ENCODE results near the gene ALDH3A1.

The ALDH3A1 gene

GRCh38 chr17:19750020-19750572 is 2.0 kb upstream of the ALDH3A1 start:
- H3K27ac ChIP-seq: peak overlapping the region; percentile 100
- POLR2A ChIA-PET (ENCODE audit: low non-redundant PET): no interaction called here
- TF ChIP-seq, protein P1, sequence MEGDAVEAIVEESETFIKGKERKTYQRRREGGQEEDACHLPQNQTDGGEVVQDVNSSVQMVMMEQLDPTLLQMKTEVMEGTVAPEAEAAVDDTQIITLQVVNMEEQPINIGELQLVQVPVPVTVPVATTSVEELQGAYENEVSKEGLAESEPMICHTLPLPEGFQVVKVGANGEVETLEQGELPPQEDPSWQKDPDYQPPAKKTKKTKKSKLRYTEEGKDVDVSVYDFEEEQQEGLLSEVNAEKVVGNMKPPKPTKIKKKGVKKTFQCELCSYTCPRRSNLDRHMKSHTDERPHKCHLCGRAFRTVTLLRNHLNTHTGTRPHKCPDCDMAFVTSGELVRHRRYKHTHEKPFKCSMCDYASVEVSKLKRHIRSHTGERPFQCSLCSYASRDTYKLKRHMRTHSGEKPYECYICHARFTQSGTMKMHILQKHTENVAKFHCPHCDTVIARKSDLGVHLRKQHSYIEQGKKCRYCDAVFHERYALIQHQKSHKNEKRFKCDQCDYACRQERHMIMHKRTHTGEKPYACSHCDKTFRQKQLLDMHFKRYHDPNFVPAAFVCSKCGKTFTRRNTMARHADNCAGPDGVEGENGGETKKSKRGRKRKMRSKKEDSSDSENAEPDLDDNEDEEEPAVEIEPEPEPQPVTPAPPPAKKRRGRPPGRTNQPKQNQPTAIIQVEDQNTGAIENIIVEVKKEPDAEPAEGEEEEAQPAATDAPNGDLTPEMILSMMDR (conservative IDR thresholded peaks at IDR 0.05; ENCODE audit: low read depth): no peak
- no peak for DNase-seq (ENCODE audit: low spot score)
- CTCF ChIA-PET: interaction anchor here (3.2 kb wide), 1 partner anchor 31 kb away, joined by 13 read pairs; no protein-coding TSS in a partner anchor

DNA sequence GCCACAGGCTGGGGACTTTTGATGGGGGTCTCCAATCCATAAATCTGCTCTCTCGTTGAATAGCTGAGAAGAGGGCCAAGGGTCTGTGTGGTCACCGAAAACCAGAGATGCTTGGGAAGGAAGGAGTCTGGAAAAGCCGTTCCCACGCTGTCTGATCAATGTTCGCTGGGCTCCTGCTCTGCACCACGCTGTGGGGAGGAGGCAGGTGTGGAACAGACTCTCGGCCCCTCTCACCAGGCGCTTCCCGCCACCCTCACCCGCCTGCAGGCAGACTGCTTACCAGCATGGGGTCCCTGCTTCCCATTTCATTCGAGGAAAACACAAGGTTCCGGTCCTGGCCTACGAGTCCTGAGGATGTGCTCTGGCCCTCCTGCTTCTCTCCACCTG is 702 bp upstream of the ALDH3A1 start:
- POLR2A ChIA-PET (ENCODE audit: low non-redundant PET): interaction anchor here (0.6 kb wide), 1 partner anchor 188 kb away, joined by 3 read pairs; no protein-coding TSS in a partner anchor
- CTCF ChIA-PET: interaction anchor here (0.7 to 3.2 kb wide), 2 partner anchors 30 to 1480 kb away, joined by 3 to 13 read pairs; no protein-coding TSS in a partner anchor
- TF ChIP-seq, protein P1 (conservative IDR thresholded peaks at IDR 0.05; ENCODE audit: low read depth): no peak
- peak overlapping the region; percentile 100 for H3K27ac ChIP-seq
- no peak for DNase-seq (ENCODE audit: low spot score)

DNA sequence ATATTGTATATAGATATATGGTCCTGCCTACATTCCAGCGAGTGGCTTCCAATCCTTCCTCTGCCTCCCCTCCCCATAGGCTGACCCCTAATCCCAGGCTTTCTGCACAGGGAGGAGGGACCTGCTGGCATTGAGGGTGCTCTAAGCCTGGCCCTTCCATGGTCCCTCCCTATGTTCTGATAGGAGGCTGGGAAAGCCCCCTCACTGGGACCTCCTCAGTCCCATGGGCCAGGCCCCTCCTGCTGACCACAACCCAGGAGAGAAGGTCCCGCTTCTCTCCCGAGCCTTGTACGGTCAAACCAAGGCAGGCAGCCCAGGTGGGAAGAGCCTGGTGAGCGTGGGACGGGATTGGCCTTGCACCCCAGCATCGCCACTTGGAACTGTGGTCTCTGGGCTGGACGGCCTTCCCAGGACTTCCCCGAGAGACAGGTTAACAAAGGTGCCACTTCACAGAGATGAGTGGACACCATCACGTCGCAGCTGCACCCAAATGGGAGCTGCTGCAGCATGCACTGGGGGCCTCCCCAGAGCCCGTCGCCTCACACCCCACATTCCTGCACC is 859 bp downstream of the ALDH3A1 start:
- TF ChIP-seq, protein P1 (conservative IDR thresholded peaks at IDR 0.05; ENCODE audit: low read depth): no peak
- CTCF ChIA-PET: interaction anchor here (3.2 kb wide), 1 partner anchor 28 kb away, joined by 13 read pairs; no protein-coding TSS in a partner anchor
- POLR2A ChIA-PET (ENCODE audit: low non-redundant PET): no interaction called here
- peak overlapping the region; percentile 100 for H3K27ac ChIP-seq
- DNase-seq (ENCODE audit: low spot score): no peak

DNA sequence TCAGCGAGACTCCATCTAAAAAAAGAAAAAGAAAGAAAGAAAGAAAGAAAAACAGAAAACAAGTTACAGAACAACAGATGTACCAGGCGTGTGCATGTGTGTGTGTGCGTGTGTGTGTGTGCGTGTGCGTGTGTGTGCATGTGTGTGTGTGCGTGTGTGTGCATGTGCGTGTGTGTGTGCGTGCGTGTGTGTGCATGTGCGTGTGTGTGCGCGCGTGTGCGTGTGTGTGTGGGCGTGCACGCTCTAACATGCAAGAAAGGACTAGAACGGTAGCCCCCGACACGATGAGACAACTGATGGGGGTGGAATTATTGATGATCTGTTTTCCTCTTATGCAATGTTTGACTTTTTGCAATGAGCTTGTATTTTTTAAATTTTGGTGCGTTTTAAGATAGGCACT is 1.6 kb downstream of the ALDH3A1 start:
- TF ChIP-seq, protein P1 (conservative IDR thresholded peaks at IDR 0.05; ENCODE audit: low read depth): no peak
- POLR2A ChIA-PET (ENCODE audit: low non-redundant PET): no interaction called here
- CTCF ChIA-PET: no interaction called here
- DNase-seq (ENCODE audit: low spot score): no peak
- peak overlapping the region; percentile 100 for H3K27ac ChIP-seq

GRCh38 chr17:19744922-19745757 is 3.0 kb downstream of the ALDH3A1 start:
- CTCF ChIA-PET: interaction anchor here (0.6 to 1.6 kb wide), 5 partner anchors 9 to 229 kb away, joined by 3 to 8 read pairs (median 5); no protein-coding TSS in a partner anchor
- POLR2A ChIA-PET (ENCODE audit: low non-redundant PET): no interaction called here
- no peak for DNase-seq (ENCODE audit: low spot score)
- peak overlapping the region; percentile 100 for H3K27ac ChIP-seq
- TF ChIP-seq, protein P1 (conservative IDR thresholded peaks at IDR 0.05; ENCODE audit: low read depth): peak; percentile 80

DNA sequence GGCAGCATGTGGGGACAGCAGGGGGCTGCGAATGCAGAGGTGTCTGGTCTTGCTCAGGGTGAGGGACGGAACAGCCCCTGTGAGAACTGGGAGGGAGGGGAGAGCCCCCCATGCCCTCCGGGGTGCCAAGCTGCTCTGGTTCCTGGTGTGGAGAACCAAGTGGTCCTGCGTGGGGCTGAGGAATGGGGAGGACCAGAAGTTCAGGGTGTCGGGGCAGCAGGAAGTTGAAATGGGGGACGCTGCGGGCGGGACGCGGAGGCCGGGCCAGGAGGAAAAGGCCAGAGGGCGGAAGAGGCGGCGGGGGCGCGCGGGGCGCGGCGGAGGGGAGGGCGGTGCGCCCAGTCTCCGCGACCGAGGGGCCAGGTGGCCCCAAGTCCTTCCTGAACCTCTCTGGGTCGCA is 3.6 kb downstream of the ALDH3A1 start:
- no peak for DNase-seq (ENCODE audit: low spot score)
- POLR2A ChIA-PET (ENCODE audit: low non-redundant PET): no interaction called here
- TF ChIP-seq, protein P1 (conservative IDR thresholded peaks at IDR 0.05; ENCODE audit: low read depth): no peak
- H3K27ac ChIP-seq: peak overlapping the region; percentile 100
- CTCF ChIA-PET: interaction anchor here (1.5 to 1.6 kb wide), 3 partner anchors 10 to 24 kb away, joined by 5 to 8 read pairs (median 6); no protein-coding TSS in a partner anchor

All from RWPE1 (cell line).